K562 (cell line): ENCODE measurements around the gene NRAP. TPM values are rescaled to one million over a fixed set of nuclear protein-coding genes. Genes with fewer than 3 reads are reported as not detected.

Experiments used
- ATAC-seq: fragments of 200-7000 bp; cut with Tn5 transposase; 3 replicates; pipeline ENCODE4 v1.9.1; 2020; ENCODE audit warnings: moderate library complexity
- BruUV-seq: library from RNA; stranded (reverse); fragments of 400-500 nt; replicated peaks from 2 replicates; lab custom pipeline; 2021; lab: Mats Ljungman, UMichigan
- CTCF ChIA-PET: fragments of 300-600 bp; formaldehyde crosslinking; extraction: SDS; loops from one replicate; lab custom pipeline; 2021; ENCODE audit warnings: low intra/inter-chr PET ratio; lab: Yijun Ruan, JAX
- POLR2A ChIA-PET: fragments of 300-600, 350-650 bp; sonication (Branson Sonifier 250); formaldehyde crosslinking; extraction: SDS; loops from one replicate; lab custom pipeline; 2021; ENCODE audit warnings: antibody characterized with exemption, inconsistent platforms; lab: Yijun Ruan, JAX
- DNase-seq, 4 experiments: peaks; one replicate each; pipeline versions ENCODE4 v3.0.0 to v3.0.0-alpha.2; 2011 to 2018; ENCODE audit warnings: low spot score in 3 of 4, mixed read lengths in 3 of 4; ENCODE audit errors: extremely low read depth in 1 of 4
- FAIRE-seq: peaks from 2 replicates; lab custom pipeline; 2011; peaks lifted over from hg19 to GRCh38; lab: Jason Lieb, UNC
- H2AFZ ChIP-seq: 2 replicates; pipeline ENCODE4 v1.6.0; 2011; ENCODE audit warnings: low read depth, low read length, control low read depth, inconsistent platforms
- H3K27ac ChIP-seq: fragments of 200-600 bp; 3 replicates; pipeline ENCODE4 v1.8.0; 2011; ENCODE audit warnings: low read depth, mild to moderate bottlenecking, control low read depth, inconsistent platforms, low read length, moderate library complexity, mixed read lengths; ENCODE audit errors: extremely low read depth
- H3K27me3 ChIP-seq, 2 experiments: fragments of 300-600 bp in 1 of 2; 2 replicates in 1 of 2; 3 replicates in 1 of 2; pipeline versions ENCODE4 v1.6.0 to v1.8.0; 2011; ENCODE audit warnings: inconsistent platforms in 2 of 2, low read length in 2 of 2, mild to moderate bottlenecking in 1 of 2, mixed read lengths in 1 of 2, moderate library complexity in 1 of 2; ENCODE audit not compliant: control insufficient read depth in 2 of 2, insufficient read depth in 2 of 2
- H3K36me3 ChIP-seq: fragments of 300-600 bp; 3 replicates; pipeline ENCODE4 v1.8.0; 2011; ENCODE audit warnings: mild to moderate bottlenecking, low read length, inconsistent platforms; ENCODE audit not compliant: control insufficient read depth, insufficient read depth
- H3K4me1 ChIP-seq, 2 experiments: fragments of 200-600 bp in 1 of 2; replicated peaks in 1 of 2; 2 replicates in 1 of 2; 3 replicates in 1 of 2; pipeline versions ENCODE4 v1.5.1 to v1.8.0; 2011; ENCODE audit warnings: inconsistent platforms in 2 of 2, low read length in 2 of 2, mild to moderate bottlenecking in 1 of 2, mixed read lengths in 1 of 2, moderate library complexity in 1 of 2; ENCODE audit not compliant: control insufficient read depth in 2 of 2, insufficient read depth in 2 of 2
- H3K4me2 ChIP-seq: 2 replicates; pipeline ENCODE4 v1.6.1; 2011; ENCODE audit warnings: low read length, control low read depth, inconsistent platforms, mixed read lengths; ENCODE audit not compliant: insufficient read depth
- H3K4me3 ChIP-seq: fragments of 200-600 bp; sonication (generic), shearing (Covaris generic); 2 replicates; pipeline ENCODE4 v1.5.1; 2016; ENCODE audit warnings: control low read depth, inconsistent platforms
- H3K79me2 ChIP-seq: fragments of 200-600 bp; 3 replicates; pipeline ENCODE4 v1.8.0; 2011; ENCODE audit warnings: low read length, inconsistent platforms; ENCODE audit not compliant: control insufficient read depth, insufficient read depth
- H3K9ac ChIP-seq, 2 experiments: 2 replicates each; pipeline versions ENCODE4 v1.6.0 to v1.6.1; 2011; ENCODE audit warnings: low read depth in 2 of 2, low read length in 2 of 2, control low read depth in 1 of 2, inconsistent platforms in 1 of 2, mild to moderate bottlenecking in 1 of 2, mixed read lengths in 1 of 2; ENCODE audit not compliant: insufficient read depth in 1 of 2
- H3K9me1 ChIP-seq: one replicate; pipeline ENCODE4 v1.6.0; 2011; ENCODE audit warnings: inconsistent platforms, mild to moderate bottlenecking, low read length, moderate library complexity; ENCODE audit not compliant: control insufficient read depth, insufficient read depth
- H3K9me3 ChIP-seq: replicated peaks from 2 replicates; pipeline ENCODE4 v1.5.1; 2011; ENCODE audit warnings: low read depth, low read length, inconsistent platforms; ENCODE audit not compliant: control insufficient read depth, insufficient read depth
- H4K20me1 ChIP-seq: replicated peaks from 2 replicates; pipeline ENCODE4 v1.6.1; 2011; ENCODE audit warnings: low read length, inconsistent platforms, mixed read lengths; ENCODE audit not compliant: control insufficient read depth, insufficient read depth
- BACH1 ChIP-seq: fragments of 200-800 bp; sonication (Bioruptor generic); IDR thresholded peaks from 2 replicates; pipeline ENCODE4 v1.6.1; 2016; ENCODE audit warnings: missing genetic modification characterization, missing compliant biosample characterization
- CCNT2 ChIP-seq: IDR thresholded peaks from 2 replicates; pipeline ENCODE4 v1.6.1; 2011; ENCODE audit warnings: borderline replicate concordance, low read depth, mild to moderate bottlenecking, moderate library complexity, mixed read lengths, low read length; ENCODE audit not compliant: insufficient read length; ENCODE audit errors: extremely low read depth
- CTBP1 ChIP-seq: fragments of 450-650 bp; IDR thresholded peaks from 2 replicates; pipeline ENCODE4 v1.6.1; 2016; ENCODE audit warnings: borderline replicate concordance
- ELF2 ChIP-seq: fragments of 250-450 bp; sonication (Bioruptor Pico); IDR thresholded peaks from 2 replicates; pipeline ENCODE4 v1.5.0; 2021; ENCODE audit warnings: mild to moderate bottlenecking
- FOXP1 ChIP-seq: sonication (generic); formaldehyde crosslinking; IDR thresholded peaks from 2 replicates; pipeline ENCODE4 v1.8.0; 2022; ENCODE audit warnings: mild to moderate bottlenecking, missing genetic modification reagents
- HMGN3 ChIP-seq: IDR thresholded peaks from 2 replicates; pipeline ENCODE4 v1.6.1; 2011; ENCODE audit warnings: borderline replicate concordance, low read depth, mild to moderate bottlenecking, mixed read lengths, low read length; ENCODE audit not compliant: insufficient read length; ENCODE audit errors: extremely low read depth
- MAFF ChIP-seq: IDR thresholded peaks from 2 replicates; pipeline ENCODE4 v1.6.1; 2012; ENCODE audit warnings: low read length, improper control_type of control experiment
- MTA2 ChIP-seq: fragments of 450-650 bp; IDR thresholded peaks from 2 replicates; pipeline ENCODE4 v1.6.1; 2016; ENCODE audit warnings: low read depth
- NCOA1 ChIP-seq: fragments of 450-650 bp; IDR thresholded peaks from 2 replicates; pipeline ENCODE4 v1.6.1; 2016; ENCODE audit warnings: low read depth
- NFE2L1 ChIP-seq: fragments of 450-650 bp; IDR thresholded peaks from 2 replicates; pipeline ENCODE4 v1.6.1; 2016; ENCODE audit warnings: missing genetic modification characterization, low read depth, mild to moderate bottlenecking, missing compliant biosample characterization, moderate library complexity, borderline replicate concordance
- NR2C1 ChIP-seq, 2 experiments: fragments of 450-650 bp; IDR thresholded peaks; 2 replicates each; pipeline ENCODE4 v1.6.1; 2017; ENCODE audit warnings: mild to moderate bottlenecking in 2 of 2, antibody characterized with exemption in 1 of 2, inconsistent platforms in 1 of 2, missing compliant biosample characterization in 1 of 2, missing genetic modification characterization in 1 of 2
- RAD51 ChIP-seq: fragments of 450-650 bp; IDR thresholded peaks from 2 replicates; pipeline ENCODE4 v1.7.1; 2016; ENCODE audit warnings: low read depth, mild to moderate bottlenecking, borderline replicate concordance
- RUNX1 ChIP-seq: sonication (generic); IDR thresholded peaks from 2 replicates; pipeline ENCODE4 v1.6.1; 2016; ENCODE audit warnings: antibody characterized with exemption, low read depth
- SNIP1 ChIP-seq: fragments of 450-650 bp; IDR thresholded peaks from 2 replicates; pipeline ENCODE4 v1.7.1; 2017; ENCODE audit warnings: low read depth, mild to moderate bottlenecking
- XRCC4 ChIP-seq: IDR thresholded peaks from one replicate; pipeline ENCODE4 v1.6.1; 2011; ENCODE audit not compliant: insufficient read depth, insufficient read length; ENCODE audit errors: extremely low read depth
- ZNF184 ChIP-seq: sonication (generic); formaldehyde crosslinking; IDR thresholded peaks from 2 replicates; pipeline ENCODE4 v1.5.0; 2020; ENCODE audit warnings: missing genetic modification reagents
- ZNF324 ChIP-seq: fragments of 250-450 bp; sonication (Bioruptor Pico); IDR thresholded peaks from 2 replicates; pipeline ENCODE4 v1.4.0; 2020; ENCODE audit warnings: mild to moderate bottlenecking
- WGBS: fragments of 100-300 bp; shearing (Covaris generic); methylation state at CpG from one replicate; pipeline ENCODE4 v1.1.6; 2016; ENCODE audit warnings: low coverage, mixed read lengths; ENCODE audit not compliant: insufficient coverage; ENCODE audit errors: missing lambda C conversion rate; 5-methylcytosine and 5-hydroxymethylcytosine counted together
- in situ Hi-C: fragments of 300-500 bp; cut with MboI; formaldehyde crosslinking; loops from 4 replicates; pipeline ENCODE4 v1.15.0; 2018; ENCODE audit warnings: inconsistent platforms, mixed read lengths
- intact Hi-C: fragments of 100-400 bp; cut with micrococcal nuclease; formaldehyde crosslinking; loops from 2 replicates; pipeline ENCODE4 v1.14.2; 2022
- polyA plus RNA-seq, 8 experiments: library from polyadenylated mRNA; depleted of rRNA in 4 of 8; stranded (reverse) in 5 of 8; unstranded in 3 of 8; fragments of >200 nt; fragmentation: Nextera tagmentation in 2 of 8; fragmentation: Illumina TruSeq in 1 of 8; extraction: Ambion mirVana in 2 of 8; extraction: Trizol in 1 of 8; gene quantifications; 2 replicates each; pipeline versions ENCODE4 v1.2.1 to v1.2.3, GENCODE V29; 2011 to 2014; ENCODE audit warnings: inconsistent platforms in 1 of 8, missing spikeins in 1 of 8
- total RNA-seq, 7 experiments: library from RNA; depleted of rRNA in 6 of 7; stranded (reverse); fragments of >200 nt in 6 of 7; fragmentation: Illumina TruSeq in 2 of 7; extraction: Trizol in 2 of 7; gene quantifications; 2 replicates each; pipeline versions ENCODE4 v1.2.1 to v1.2.3, GENCODE V29; 2011 to 2021; ENCODE audit warnings: low replicate concordance in 1 of 7
- TF ChIP-seq, protein P1 (sequence below): fragments of 250-450 bp; sonication (Bioruptor Pico); IDR thresholded peaks from 2 replicates; pipeline ENCODE4 v1.8.0; 2022; ENCODE audit warnings: moderate library complexity, mild to moderate bottlenecking, inconsistent platforms

NRAP gene
- total and polyA plus RNA-seq, 9 of the 15 experiments (the other 6 are each of a cell fraction or from before 2014, with no cell fraction given) = not detected

DNA sequence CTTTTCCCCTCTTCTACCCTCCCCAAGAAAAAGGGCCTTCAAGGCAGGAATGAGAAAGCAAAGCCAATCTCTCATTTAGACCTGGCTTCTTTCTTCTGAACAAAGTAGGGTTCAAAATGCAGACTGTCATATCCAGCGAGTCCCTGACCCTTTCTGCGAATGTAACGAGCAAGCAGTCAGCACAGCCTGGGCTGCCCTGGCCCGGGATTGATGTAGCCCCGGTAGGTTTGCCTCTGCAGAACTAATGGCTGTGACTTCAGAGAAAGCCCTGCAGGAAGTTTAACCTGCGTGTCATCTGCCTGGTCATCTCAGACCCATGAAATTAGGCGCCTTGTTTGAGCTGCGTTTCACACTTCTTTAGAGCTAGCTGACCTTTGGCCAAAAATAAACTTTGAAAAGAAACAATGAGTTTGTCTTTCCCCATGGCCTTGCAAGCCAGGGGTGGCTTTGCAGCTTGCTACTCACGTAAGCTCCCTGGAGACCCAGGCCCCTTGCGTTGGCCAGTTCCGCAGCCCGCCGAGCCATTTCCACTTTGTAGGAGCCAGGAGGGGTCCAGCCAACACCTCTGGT, 74.6 kb downstream of the NRAP start:
- no peak overlapping the region for H3K27ac ChIP-seq
- TF ChIP-seq CCNT2 = no peak
- no peak for TF ChIP-seq HMGN3
- TF ChIP-seq, all 486 proteins: peak for 0
- H3K27me3 ChIP-seq = peaks cover 6 to 22% of the 10 kb centered on the region in 2 experiments; a peak in 3 of 5 replicates
- no peak overlapping the region for H3K4me2 ChIP-seq
- no peak overlapping the region for H3K4me3 ChIP-seq
- POLR2A ChIA-PET = interaction anchor here (0.6 kb wide), 1 partner anchor 64 kb away, joined by 3 read pairs; no protein-coding TSS in a partner anchor
- no peaks in the 10 kb centered on the region for H3K79me2 ChIP-seq
- H3K9me1 ChIP-seq = no peaks in the 10 kb centered on the region
- H4K20me1 ChIP-seq = no peaks in the 10 kb centered on the region; the same call in 1 of the 2 replicates
- in situ Hi-C loops (no loop called here), intact Hi-C loops (no loop called here)
- DNase-seq (no peak), ATAC-seq (no peak), FAIRE-seq (no peak)
- 1% methylated on average over 13 of the region's 13 CpGs for WGBS
- BruUV-seq = no TSS peak
- no peak overlapping the region for H2AFZ ChIP-seq
- H3K4me1 ChIP-seq = no peaks in the 10 kb centered on the region
- no peak overlapping the region for H3K9ac ChIP-seq
- no peaks in the 10 kb centered on the region for H3K9me3 ChIP-seq
- CTCF ChIA-PET = no interaction called here
- H3K36me3 ChIP-seq = no peaks in the 10 kb centered on the region

DNA sequence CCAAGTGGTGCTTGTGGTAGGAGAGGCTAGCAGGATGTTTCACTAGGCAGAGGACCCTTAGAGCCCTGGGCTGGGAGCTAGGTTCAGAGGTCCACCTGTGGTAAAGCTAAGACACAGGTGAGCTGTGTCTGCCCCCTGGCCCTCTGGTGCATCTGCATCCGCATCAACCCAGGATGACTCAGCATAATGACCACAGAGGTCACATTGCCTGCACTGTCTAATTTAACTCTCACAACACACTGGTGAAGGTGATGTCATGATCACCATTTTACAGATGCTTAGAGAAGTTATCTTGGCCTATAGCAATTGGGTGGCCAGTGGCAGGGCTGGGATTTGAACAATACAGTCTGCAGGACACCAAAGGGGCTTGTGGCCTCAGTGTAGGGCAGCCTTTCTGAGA, 77.9 kb downstream of the NRAP start:
- FAIRE-seq (no peak), DNase-seq (peak; percentile 5 to 12 (median 10)), ATAC-seq (peak; percentile 47; the same call in 2 of the 3 replicates)
- Histone ChIP-seq H2AFZ (no peak overlapping the region), H3K9me3 (no peaks in the 10 kb centered on the region), H3K4me2 (no peak overlapping the region), H4K20me1 (no peaks in the 10 kb centered on the region), H3K79me2 (no peaks in the 10 kb centered on the region), H3K4me1 (no peaks in the 10 kb centered on the region), H3K9me1 (no peaks in the 10 kb centered on the region), H3K4me3 (no peak overlapping the region), H3K36me3 (no peaks in the 10 kb centered on the region), H3K9ac (no peak overlapping the region), H3K27ac (no peak overlapping the region), H3K27me3 (peaks cover 0 to 8% of the 10 kb centered on the region in 2 experiments; a peak in 2 of 5 replicates)
- ChIA-PET CTCF (no interaction called here), POLR2A (no interaction called here)
- no TSS peak for BruUV-seq
- in situ Hi-C loops = no loop called here
- 0% methylated on average over 1 of the region's 1 CpG for WGBS
- intact Hi-C loops = no loop called here
- no peak for TF ChIP-seq XRCC4
- peak; percentile 43; the same call in 1 of the 2 replicates for TF ChIP-seq CTBP1
- no peak for TF ChIP-seq RUNX1
- no peak for TF ChIP-seq RAD51
- TF ChIP-seq ZNF324 = no peak
- no peak for TF ChIP-seq NCOA1
- TF ChIP-seq NR2C1 (IDR thresholded peaks at IDR 0.05) = no peak
- TF ChIP-seq NR2C1 (tag; IDR thresholded peaks at IDR 0.05) = no peak
- peak; percentile 74 for TF ChIP-seq MAFF
- TF ChIP-seq, protein P1, sequence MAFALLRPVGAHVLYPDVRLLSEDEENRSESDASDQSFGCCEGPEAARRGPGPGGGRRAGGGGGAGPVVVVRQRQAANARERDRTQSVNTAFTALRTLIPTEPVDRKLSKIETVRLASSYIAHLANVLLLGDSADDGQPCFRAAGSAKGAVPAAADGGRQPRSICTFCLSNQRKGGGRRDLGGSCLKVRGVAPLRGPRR (CRISPR knock-in tag) = no peak
- TF ChIP-seq SNIP1 = no peak
- no peak for TF ChIP-seq ZNF184 (CRISPR knock-in tag)
- no peak for TF ChIP-seq MTA2
- peak; percentile 63 for TF ChIP-seq BACH1 (tag)
- peak; percentile 67 for TF ChIP-seq NFE2L1
- TF ChIP-seq ELF2 (CRISPR knock-in tag) = no peak
- TF ChIP-seq FOXP1 (CRISPR knock-in tag) = no peak
